GM18951 (cell line): ENCODE measurements around the gene CEBPG.

Experiments used
- POLR2A ChIP-seq: IDR thresholded peaks from 4 replicates; pipeline ENCODE4 v1.6.1; 2011; ENCODE audit warnings: mild to moderate bottlenecking; ENCODE audit not compliant: insufficient read length, insufficient read depth; ENCODE audit errors: extremely low read depth
- in situ Hi-C: fragments of 300-500 bp; cut with MboI; formaldehyde crosslinking; loops from one replicate; pipeline ENCODE4 v1.12.0; 2022; ENCODE audit warnings: low sequenced_read_pairs, mixed read lengths, inconsistent platforms; ENCODE audit not compliant: unreplicated experiment

Gene CEBPG

GRCh38 chr19:33413868-33414666 is 40.6 kb downstream of the CEBPG start:
- no peak for TF ChIP-seq POLR2A
- in situ Hi-C loops, result no loop called here

- TF ChIP-seq POLR2A, result no peak
- in situ Hi-C loops, result no loop called here
Measured at GRCh38 chr19:33414667-33415605, 41.4 kb downstream of the CEBPG start.

- no peak for TF ChIP-seq POLR2A
- in situ Hi-C loops, result no loop called here
Measured at GRCh38 chr19:33416307-33417215, 43.1 kb downstream of the CEBPG start.

- in situ Hi-C loops, result no loop called here
- TF ChIP-seq POLR2A, result no peak
Measured at GRCh38 chr19:33417751-33418150, 44.2 kb downstream of the CEBPG start.

- TF ChIP-seq POLR2A, result no peak
- in situ Hi-C loops, result no loop called here
Measured at GRCh38 chr19:33418461-33418860, 45.0 kb downstream of the CEBPG start.

GRCh38 chr19:33418871-33419787 is 45.6 kb downstream of the CEBPG start:
- in situ Hi-C loops, result no loop called here
- TF ChIP-seq POLR2A, result no peak

GRCh38 chr19:33419788-33420130 is 46.2 kb downstream of the CEBPG start:
- in situ Hi-C loops, result loop anchor here (10.0 kb wide), 1 partner anchor 355 kb away; no protein-coding TSS in a partner anchor

DNA sequence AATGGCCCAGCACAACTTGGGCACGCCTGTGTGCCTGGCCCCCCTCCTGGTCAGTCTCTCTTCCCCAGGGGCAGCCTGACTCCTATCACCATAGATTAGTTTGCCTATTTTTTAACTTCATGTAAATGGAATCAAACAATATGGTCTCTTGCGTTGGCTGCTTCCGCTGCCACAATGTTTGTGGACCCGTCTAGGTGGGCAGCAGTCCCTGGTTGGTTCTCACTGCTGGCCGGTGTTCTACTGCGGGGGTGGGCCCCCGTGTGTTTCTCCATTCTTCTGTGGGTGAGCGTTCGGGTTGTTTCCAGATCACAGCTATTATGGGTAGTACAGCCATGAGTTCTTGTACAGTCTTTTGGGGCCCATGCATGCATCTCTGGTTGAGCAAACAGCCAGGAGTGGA is 47.3 kb downstream of the CEBPG start:
- in situ Hi-C loops, result loop anchor here (10.0 kb wide), 1 partner anchor 354 kb away; no protein-coding TSS in a partner anchor
- no peak for TF ChIP-seq POLR2A

More at GRCh38 chr19:33419788-33420130, 46.2 kb downstream of the CEBPG start:
- no peak for TF ChIP-seq POLR2A

GRCh38 chr19:33421368-33421767 is 47.9 kb downstream of the CEBPG start:
- in situ Hi-C loops, result loop anchor here (10.0 kb wide), 1 partner anchor 353 kb away; no protein-coding TSS in a partner anchor
- TF ChIP-seq POLR2A, result no peak

GRCh38 chr19:33422369-33423180 is 49.1 kb downstream of the CEBPG start:
- in situ Hi-C loops, result loop anchor here (10.0 kb wide), 1 partner anchor 352 kb away; no protein-coding TSS in a partner anchor
- TF ChIP-seq POLR2A, result no peak

DNA sequence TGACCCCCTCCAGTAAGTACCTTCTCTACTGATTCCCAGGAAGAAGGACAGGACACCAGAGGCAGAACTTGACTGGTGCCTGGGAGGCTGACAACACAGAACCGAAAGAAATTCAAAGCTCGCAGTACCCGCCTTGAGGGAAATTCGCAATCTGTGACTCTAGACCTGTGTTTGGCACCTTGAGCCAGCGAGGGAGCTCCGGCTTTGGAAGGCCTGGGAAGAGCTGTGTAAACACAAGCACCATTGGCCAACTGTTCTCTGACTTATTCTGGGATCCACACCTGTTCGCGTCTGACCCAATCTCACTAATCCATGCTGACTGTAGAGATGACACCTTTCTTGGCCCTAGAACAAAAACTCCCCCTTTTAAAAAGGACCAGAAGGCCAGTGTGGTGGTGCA is 50.7 kb downstream of the CEBPG start:
- TF ChIP-seq POLR2A, result no peak
- in situ Hi-C loops, result loop anchor here (10.0 kb wide), 1 partner anchor 351 kb away; no protein-coding TSS in a partner anchor
